Measurements from ENCODE around the gene NFAM1. TPM values are rescaled to one million over a fixed set of nuclear protein-coding genes. Genes with fewer than 3 reads are reported as not detected.
A peak's percentile ranks its signal among the peaks of the same experiment; 100 is the strongest.

NFAM1 gene
- polyA plus RNA-seq, 4 donors = 0.81 to 1.1 (median 1.0) TPM

GRCh38 chr22:42439821-42440674, 7.8 kb upstream of the NFAM1 start:
- no peak for DNase-seq (ENCODE audit: low read depth in 4 of 4, low spot score in 3 of 4)

- no peak for DNase-seq (ENCODE audit: low read depth in 4 of 4, low spot score in 3 of 4)
These were observed 6.9 kb upstream of the NFAM1 start for GRCh38 chr22:42439021-42439567.

- DNase-seq (ENCODE audit: low read depth in 4 of 4, low spot score in 3 of 4) = no peak
These were observed 6.1 kb upstream of the NFAM1 start for GRCh38 chr22:42438293-42438650.

- peak in 2 of 4 donors; percentile 52 to 57 for DNase-seq (ENCODE audit: low read depth in 4 of 4, low spot score in 3 of 4)
These were observed 5.5 kb upstream of the NFAM1 start for GRCh38 chr22:42437488-42438292.

- DNase-seq (ENCODE audit: low read depth in 4 of 4, low spot score in 3 of 4) = no peak
These were observed 4.2 kb upstream of the NFAM1 start for GRCh38 chr22:42436404-42436803.

- DNase-seq (ENCODE audit: low read depth in 4 of 4, low spot score in 3 of 4) = no peak
These were observed 2.7 kb upstream of the NFAM1 start for GRCh38 chr22:42434748-42435425.

- no peak for DNase-seq (ENCODE audit: low read depth in 4 of 4, low spot score in 3 of 4)
These were observed 1.8 kb upstream of the NFAM1 start for GRCh38 chr22:42433754-42434682.

- DNase-seq (ENCODE audit: low read depth in 4 of 4, low spot score in 3 of 4) = no peak
These were observed 615 bp upstream of the NFAM1 start for GRCh38 chr22:42432818-42433217.

- DNase-seq (ENCODE audit: low read depth in 4 of 4, low spot score in 3 of 4) = no peak
These were observed 693 bp downstream of the NFAM1 start for GRCh38 chr22:42431401-42432019.

GRCh38 chr22:42430528-42431125, 1.6 kb downstream of the NFAM1 start:
- DNase-seq (ENCODE audit: low read depth in 4 of 4, low spot score in 3 of 4) = no peak

- DNase-seq (ENCODE audit: low read depth in 4 of 4, low spot score in 3 of 4) = no peak
These were observed 3.4 kb downstream of the NFAM1 start for GRCh38 chr22:42428760-42429159.

- DNase-seq (ENCODE audit: low read depth in 4 of 4, low spot score in 3 of 4) = no peak
These were observed 4.2 kb downstream of the NFAM1 start for GRCh38 chr22:42428025-42428424.

GRCh38 chr22:42427167-42427566, 5.0 kb downstream of the NFAM1 start:
- no peak for DNase-seq (ENCODE audit: low read depth in 4 of 4, low spot score in 3 of 4)

- DNase-seq (ENCODE audit: low read depth in 4 of 4, low spot score in 3 of 4) = no peak
These were observed 6.2 kb downstream of the NFAM1 start for GRCh38 chr22:42425989-42426355.

- no peak for DNase-seq (ENCODE audit: low read depth in 4 of 4, low spot score in 3 of 4)
These were observed 6.7 kb downstream of the NFAM1 start for GRCh38 chr22:42425337-42425988.

- DNase-seq (ENCODE audit: low read depth in 4 of 4, low spot score in 3 of 4) = no peak
These were observed 12.8 kb downstream of the NFAM1 start for GRCh38 chr22:42419243-42419881.

GRCh38 chr22:42418811-42419242, 13.4 kb downstream of the NFAM1 start:
- no peak for DNase-seq (ENCODE audit: low read depth in 4 of 4, low spot score in 3 of 4)
